Thyroid gland (tissue), 4 donors: Measurements from ENCODE around the gene CDKL1.
"Not testable (repeated sequence)": the region's sequence is repeated elsewhere in the genome, so short reads cannot be mapped to it uniquely, and the experiment has no call there.

Experiments
- CTCF ChIP-seq, 6 experiments: fragments of 200-600 bp in 3 of 6; fragments of 450-650 bp in 3 of 6; sonication (generic) in 3 of 6; IDR thresholded peaks; one replicate each; pipeline ENCODE4 v1.5.1; 2016 to 2019; ENCODE audit warnings: antibody characterized with exemption in 6 of 6, mild to moderate bottlenecking in 2 of 6, inconsistent platforms in 1 of 6, moderate library complexity in 1 of 6
- POLR2A ChIP-seq, 2 donors: fragments of 450-650 bp; IDR thresholded peaks; one replicate each; pipeline ENCODE4 v1.6.1; 2017; ENCODE audit warnings: antibody characterized with exemption in 2 of 2, mild to moderate bottlenecking in 2 of 2, moderate library complexity in 1 of 2

GRCh38 chr14:50365572-50365971 lies 31.1 kb downstream of the CDKL1 start:
- not testable (repeated sequence) for TF ChIP-seq CTCF, POLR2A (IDR thresholded peaks at IDR 0.05)
